ENCODE results near the gene DOCK11. TPM values are rescaled to one million over a fixed set of nuclear protein-coding genes. Genes with fewer than 3 reads are reported as not detected.

Gene DOCK11
- polyA plus RNA-seq, 4 donors, result 1.3 to 8.6 (median 4.0) TPM

- no peaks in the 10 kb centered on the region for H3K9me3 ChIP-seq (ENCODE audit: control insufficient read depth in 2 of 2, insufficient read depth in 1 of 2, low read depth in 1 of 2, low read length in 1 of 2)
- H3K27ac ChIP-seq (ENCODE audit: low read depth in 1 of 3, low read length in 2 of 3), result peak overlapping the region in 1 of 3 donors; percentile 10
- no peak overlapping the region for H3K4me3 ChIP-seq (ENCODE audit: low read depth in 1 of 3, low read length in 3 of 3)
- 68 to 92% (median 79%) methylated on average over 11 of the region's 11 CpGs for WGBS, 3 donors
- H3K27me3 ChIP-seq (ENCODE audit: control insufficient read depth in 3 of 3, insufficient read depth in 3 of 3, low read length in 3 of 3), result no peaks in the 10 kb centered on the region
- DNase-seq (no peak), FAIRE-seq (no peak)
- H3K36me3 ChIP-seq (ENCODE audit: control insufficient read depth in 3 of 3, insufficient read depth in 2 of 3, low read depth in 1 of 3, low read length in 3 of 3), result no peaks in the 10 kb centered on the region
- no peaks in the 10 kb centered on the region for H3K4me1 ChIP-seq (ENCODE audit: control insufficient read depth in 3 of 3, insufficient read depth in 2 of 3, low read depth in 1 of 3, low read length in 2 of 3)
Observed at GRCh38 chrX:118506805-118507480, 11.3 kb downstream of the DOCK11 start.

GRCh38 chrX:118507766-118508165 lies 12.2 kb downstream of the DOCK11 start:
- no peaks in the 10 kb centered on the region for H3K27me3 ChIP-seq (ENCODE audit: control insufficient read depth in 3 of 3, insufficient read depth in 3 of 3, low read length in 3 of 3)
- H3K36me3 ChIP-seq (ENCODE audit: control insufficient read depth in 3 of 3, insufficient read depth in 2 of 3, low read depth in 1 of 3, low read length in 3 of 3), result no peaks in the 10 kb centered on the region
- 67 to 100% (median 91%) methylated on average over 1 of the region's 1 CpG for WGBS, 3 donors
- no peak overlapping the region for H3K4me3 ChIP-seq (ENCODE audit: low read depth in 1 of 3, low read length in 3 of 3)
- FAIRE-seq, result no peak
- H3K9me3 ChIP-seq (ENCODE audit: control insufficient read depth in 2 of 2, insufficient read depth in 1 of 2, low read depth in 1 of 2, low read length in 1 of 2), result no peaks in the 10 kb centered on the region
- H3K27ac ChIP-seq (ENCODE audit: low read depth in 1 of 3, low read length in 2 of 3), result no peak overlapping the region
- no peaks in the 10 kb centered on the region for H3K4me1 ChIP-seq (ENCODE audit: control insufficient read depth in 3 of 3, insufficient read depth in 2 of 3, low read depth in 1 of 3, low read length in 2 of 3)
- DNase-seq, result no peak

GRCh38 chrX:118508221-118508620 lies 12.6 kb downstream of the DOCK11 start:
- Histone ChIP-seq H3K9me3 (ENCODE audit: control insufficient read depth in 2 of 2, insufficient read depth in 1 of 2, low read depth in 1 of 2, low read length in 1 of 2) (no peaks in the 10 kb centered on the region), H3K4me3 (ENCODE audit: low read depth in 1 of 3, low read length in 3 of 3) (no peak overlapping the region), H3K27ac (ENCODE audit: low read depth in 1 of 3, low read length in 2 of 3) (no peak overlapping the region), H3K4me1 (ENCODE audit: control insufficient read depth in 3 of 3, insufficient read depth in 2 of 3, low read depth in 1 of 3, low read length in 2 of 3) (no peaks in the 10 kb centered on the region), H3K27me3 (ENCODE audit: control insufficient read depth in 3 of 3, insufficient read depth in 3 of 3, low read length in 3 of 3) (no peaks in the 10 kb centered on the region), H3K36me3 (ENCODE audit: control insufficient read depth in 3 of 3, insufficient read depth in 2 of 3, low read depth in 1 of 3, low read length in 3 of 3) (no peaks in the 10 kb centered on the region)
- WGBS, 3 donors, result 82 to 89% (median 85%) methylated on average over 5 of the region's 5 CpGs
- DNase-seq, result no peak
- FAIRE-seq, result no peak

- DNase-seq (no peak), FAIRE-seq (no peak)
- no peaks in the 10 kb centered on the region for H3K27me3 ChIP-seq (ENCODE audit: control insufficient read depth in 3 of 3, insufficient read depth in 3 of 3, low read length in 3 of 3)
- no peaks in the 10 kb centered on the region for H3K36me3 ChIP-seq (ENCODE audit: control insufficient read depth in 3 of 3, insufficient read depth in 2 of 3, low read depth in 1 of 3, low read length in 3 of 3)
- H3K27ac ChIP-seq (ENCODE audit: low read depth in 1 of 3, low read length in 2 of 3), result no peak overlapping the region
- H3K4me1 ChIP-seq (ENCODE audit: control insufficient read depth in 3 of 3, insufficient read depth in 2 of 3, low read depth in 1 of 3, low read length in 2 of 3), result no peaks in the 10 kb centered on the region
- 71 to 97% (median 76%) methylated on average over 6 of the region's 6 CpGs for WGBS, 3 donors
- no peak overlapping the region for H3K4me3 ChIP-seq (ENCODE audit: low read depth in 1 of 3, low read length in 3 of 3)
- no peaks in the 10 kb centered on the region for H3K9me3 ChIP-seq (ENCODE audit: control insufficient read depth in 2 of 2, insufficient read depth in 1 of 2, low read depth in 1 of 2, low read length in 1 of 2)
Observed at GRCh38 chrX:118508635-118509034, 13.0 kb downstream of the DOCK11 start.

- no peak overlapping the region for H3K27ac ChIP-seq (ENCODE audit: low read depth in 1 of 3, low read length in 2 of 3)
- no peaks in the 10 kb centered on the region for H3K36me3 ChIP-seq (ENCODE audit: control insufficient read depth in 3 of 3, insufficient read depth in 2 of 3, low read depth in 1 of 3, low read length in 3 of 3)
- FAIRE-seq (no peak), DNase-seq (no peak)
- WGBS, 3 donors, result 90 to 96% (median 93%) methylated on average over 5 of the region's 5 CpGs
- H3K9me3 ChIP-seq (ENCODE audit: control insufficient read depth in 2 of 2, insufficient read depth in 1 of 2, low read depth in 1 of 2, low read length in 1 of 2), result peaks cover 0 to 4% of the 10 kb centered on the region in 2 donors
- no peak overlapping the region for H3K4me3 ChIP-seq (ENCODE audit: low read depth in 1 of 3, low read length in 3 of 3)
- H3K27me3 ChIP-seq (ENCODE audit: control insufficient read depth in 3 of 3, insufficient read depth in 3 of 3, low read length in 3 of 3), result no peaks in the 10 kb centered on the region
- H3K4me1 ChIP-seq (ENCODE audit: control insufficient read depth in 3 of 3, insufficient read depth in 2 of 3, low read depth in 1 of 3, low read length in 2 of 3), result no peaks in the 10 kb centered on the region
Observed at GRCh38 chrX:118510111-118510510, 14.5 kb downstream of the DOCK11 start.

- Histone ChIP-seq H3K4me3 (ENCODE audit: low read depth in 1 of 3, low read length in 3 of 3) (no peak overlapping the region), H3K9me3 (ENCODE audit: control insufficient read depth in 2 of 2, insufficient read depth in 1 of 2, low read depth in 1 of 2, low read length in 1 of 2) (peaks cover 0 to 4% of the 10 kb centered on the region in 2 donors), H3K36me3 (ENCODE audit: control insufficient read depth in 3 of 3, insufficient read depth in 2 of 3, low read depth in 1 of 3, low read length in 3 of 3) (no peaks in the 10 kb centered on the region), H3K27ac (ENCODE audit: low read depth in 1 of 3, low read length in 2 of 3) (no peak overlapping the region), H3K4me1 (ENCODE audit: control insufficient read depth in 3 of 3, insufficient read depth in 2 of 3, low read depth in 1 of 3, low read length in 2 of 3) (no peaks in the 10 kb centered on the region), H3K27me3 (ENCODE audit: control insufficient read depth in 3 of 3, insufficient read depth in 3 of 3, low read length in 3 of 3) (no peaks in the 10 kb centered on the region)
- DNase-seq, result no peak
- FAIRE-seq, result no peak
- 83 to 91% (median 87%) methylated on average over 6 of the region's 6 CpGs for WGBS, 3 donors
Observed at GRCh38 chrX:118513120-118513898, 17.7 kb downstream of the DOCK11 start.

- Histone ChIP-seq H3K9me3 (ENCODE audit: control insufficient read depth in 2 of 2, insufficient read depth in 1 of 2, low read depth in 1 of 2, low read length in 1 of 2) (peaks cover 0 to 4% of the 10 kb centered on the region in 2 donors), H3K27ac (ENCODE audit: low read depth in 1 of 3, low read length in 2 of 3) (no peak overlapping the region), H3K36me3 (ENCODE audit: control insufficient read depth in 3 of 3, insufficient read depth in 2 of 3, low read depth in 1 of 3, low read length in 3 of 3) (no peaks in the 10 kb centered on the region), H3K4me1 (ENCODE audit: control insufficient read depth in 3 of 3, insufficient read depth in 2 of 3, low read depth in 1 of 3, low read length in 2 of 3) (no peaks in the 10 kb centered on the region), H3K27me3 (ENCODE audit: control insufficient read depth in 3 of 3, insufficient read depth in 3 of 3, low read length in 3 of 3) (no peaks in the 10 kb centered on the region), H3K4me3 (ENCODE audit: low read depth in 1 of 3, low read length in 3 of 3) (no peak overlapping the region)
- DNase-seq (no peak), FAIRE-seq (no peak)
- WGBS, 3 donors, result 60 to 81% (median 81%) methylated on average over 3 of the region's 3 CpGs
Observed at GRCh38 chrX:118519411-118520215, 24.0 kb downstream of the DOCK11 start.

Data from small intestine (tissue), 7 donors.